HG03457 (cell line): ENCODE data around the gene UXS1.
A peak's percentile ranks its signal among the peaks of the same experiment; 100 is the strongest.
"Not testable (repeated sequence)": the region's sequence is repeated elsewhere in the genome, so short reads cannot be mapped to it uniquely, and the experiment has no call there.

Experiments
- ATAC-seq: cut with Tn5 transposase; IDR thresholded peaks from one replicate; pipeline ENCODE4 v1.9.1; 2021; ENCODE audit warnings: moderate number of reproducible peaks; ENCODE audit not compliant: unreplicated experiment

UXS1 gene

GRCh38 chr2:106193977-106194778 lies at the start of gene UXS1:
Gene UXS1, minus strand, starts transcription at chr2:106194301. Its CDS starts 60 bp downstream, at chr2:106194241.
- ATAC-seq: peak; percentile 60

- not testable (repeated sequence) for ATAC-seq
Measured at GRCh38 chr2:106239491-106239890, 45.4 kb upstream of the UXS1 start.

- ATAC-seq: not testable (repeated sequence)
Measured at GRCh38 chr2:106235392-106235791, 41.3 kb upstream of the UXS1 start.

GRCh38 chr2:106233350-106233706 lies 39.2 kb upstream of the UXS1 start:
- ATAC-seq: no peak

- ATAC-seq: no peak
Measured at GRCh38 chr2:106232638-106233349, 38.7 kb upstream of the UXS1 start.

- ATAC-seq: no peak
Measured at GRCh38 chr2:106223347-106223746, 29.2 kb upstream of the UXS1 start.

- not testable (repeated sequence) for ATAC-seq
Measured at GRCh38 chr2:106222057-106222456, 28.0 kb upstream of the UXS1 start.

GRCh38 chr2:106219813-106220212 lies 25.7 kb upstream of the UXS1 start:
- ATAC-seq: no peak

GRCh38 chr2:106219157-106219556 lies 25.1 kb upstream of the UXS1 start:
- not testable (repeated sequence) for ATAC-seq

GRCh38 chr2:106208874-106209273 lies 14.8 kb upstream of the UXS1 start:
- ATAC-seq: no peak

- ATAC-seq: no peak
Measured at GRCh38 chr2:106208399-106208798, 14.3 kb upstream of the UXS1 start.

- ATAC-seq: no peak
Measured at GRCh38 chr2:106207246-106207645, 13.1 kb upstream of the UXS1 start.

- no peak for ATAC-seq
Measured at GRCh38 chr2:106205488-106205887, 11.4 kb upstream of the UXS1 start.

GRCh38 chr2:106204551-106204950 lies 10.4 kb upstream of the UXS1 start:
- not testable (repeated sequence) for ATAC-seq

- ATAC-seq: no peak
Measured at GRCh38 chr2:106201661-106202060, 7.6 kb upstream of the UXS1 start.

- ATAC-seq: no peak
Measured at GRCh38 chr2:106197878-106198277, 3.8 kb upstream of the UXS1 start.

- ATAC-seq: no peak
Measured at GRCh38 chr2:106195981-106196380, 1.9 kb upstream of the UXS1 start.

- ATAC-seq: no peak
Measured at GRCh38 chr2:106195456-106195855, 1.4 kb upstream of the UXS1 start.

GRCh38 chr2:106193690-106193976 lies 468 bp downstream of the UXS1 start:
- no peak for ATAC-seq

- ATAC-seq: peak; percentile 48
Measured at GRCh38 chr2:106192752-106193689, 1.1 kb downstream of the UXS1 start.

GRCh38 chr2:106191511-106192016 lies 2.5 kb downstream of the UXS1 start:
- no peak for ATAC-seq
